Measurements from ENCODE around the gene CLCN3.

CLCN3 gene

DNA sequence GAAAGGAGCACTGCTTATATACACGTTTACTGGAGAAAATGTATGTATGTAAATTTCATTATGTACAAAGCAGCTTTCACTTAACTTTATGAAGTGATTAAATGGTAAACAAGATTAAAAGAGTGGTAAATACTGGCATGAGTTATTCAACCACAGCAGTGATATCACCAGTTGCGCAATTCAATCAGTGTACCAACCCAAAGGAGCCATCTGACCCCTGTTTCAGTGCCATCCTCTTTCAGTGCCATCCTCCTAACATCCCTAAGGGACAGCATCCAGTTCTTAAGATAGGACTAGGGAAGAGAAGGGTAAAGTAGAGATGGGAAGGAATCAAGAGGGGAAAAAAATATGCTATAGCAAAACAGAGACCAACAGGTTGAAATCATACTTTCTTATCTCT lies 121.2 kb downstream of the CLCN3 start:
- Histone ChIP-seq H3K79me2 (ENCODE audit: insufficient read depth, low read length) (no peaks in the 10 kb centered on the region), H3K36me3 (ENCODE audit: insufficient read depth, low read length) (peaks cover 13% of the 10 kb centered on the region; the same call in 1 of the 2 replicates), H3F3A (ENCODE audit: insufficient read depth, low read length) (no peaks in the 10 kb centered on the region), H3K4me1 (ENCODE audit: insufficient read depth, low read length, severe bottlenecking) (no peaks in the 10 kb centered on the region), H3K27ac (ENCODE audit: low read depth, low read length, poor library complexity, severe bottlenecking) (no peak overlapping the region), H3K9ac (ENCODE audit: low read length) (no peak overlapping the region), H3K27me3 (ENCODE audit: insufficient read depth, low read length) (no peaks in the 10 kb centered on the region), H3K9me3 (ENCODE audit: low read length) (no peaks in the 10 kb centered on the region), H2AFZ (ENCODE audit: low read length) (no peak overlapping the region), H4K20me1 (ENCODE audit: insufficient read depth, low read length) (no peaks in the 10 kb centered on the region), H3K4me3 (ENCODE audit: low read depth, low read length, poor library complexity, severe bottlenecking) (no peak overlapping the region), H3K4me2 (ENCODE audit: low read length) (no peak overlapping the region), H3K9me2 (ENCODE audit: low read depth, low read length) (no peaks in the 10 kb centered on the region)
- no peak for TF ChIP-seq EZH2 (IDR thresholded peaks at IDR 0.05; ENCODE audit: borderline replicate concordance, low read length)
- TF ChIP-seq, protein P1, sequence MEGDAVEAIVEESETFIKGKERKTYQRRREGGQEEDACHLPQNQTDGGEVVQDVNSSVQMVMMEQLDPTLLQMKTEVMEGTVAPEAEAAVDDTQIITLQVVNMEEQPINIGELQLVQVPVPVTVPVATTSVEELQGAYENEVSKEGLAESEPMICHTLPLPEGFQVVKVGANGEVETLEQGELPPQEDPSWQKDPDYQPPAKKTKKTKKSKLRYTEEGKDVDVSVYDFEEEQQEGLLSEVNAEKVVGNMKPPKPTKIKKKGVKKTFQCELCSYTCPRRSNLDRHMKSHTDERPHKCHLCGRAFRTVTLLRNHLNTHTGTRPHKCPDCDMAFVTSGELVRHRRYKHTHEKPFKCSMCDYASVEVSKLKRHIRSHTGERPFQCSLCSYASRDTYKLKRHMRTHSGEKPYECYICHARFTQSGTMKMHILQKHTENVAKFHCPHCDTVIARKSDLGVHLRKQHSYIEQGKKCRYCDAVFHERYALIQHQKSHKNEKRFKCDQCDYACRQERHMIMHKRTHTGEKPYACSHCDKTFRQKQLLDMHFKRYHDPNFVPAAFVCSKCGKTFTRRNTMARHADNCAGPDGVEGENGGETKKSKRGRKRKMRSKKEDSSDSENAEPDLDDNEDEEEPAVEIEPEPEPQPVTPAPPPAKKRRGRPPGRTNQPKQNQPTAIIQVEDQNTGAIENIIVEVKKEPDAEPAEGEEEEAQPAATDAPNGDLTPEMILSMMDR (IDR thresholded peaks at IDR 0.05; ENCODE audit: low read length): no peak

DNA sequence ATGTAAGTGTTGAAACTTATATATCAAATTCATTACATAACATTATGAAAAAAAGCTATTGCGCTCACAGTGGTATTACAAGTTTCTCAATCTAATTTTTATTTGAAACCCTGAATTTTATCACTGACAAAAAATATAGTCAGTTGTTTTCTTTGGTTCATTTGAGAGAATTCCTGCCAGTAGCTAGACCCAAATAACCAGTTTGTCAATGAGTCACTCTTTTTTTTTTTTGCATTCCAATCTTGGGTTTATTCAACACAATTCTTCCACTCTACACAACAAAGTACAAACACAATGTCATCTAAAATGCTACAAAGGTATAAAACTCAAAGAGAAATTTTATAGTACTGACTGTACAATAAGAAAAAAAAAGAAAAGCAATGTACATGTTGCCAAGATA lies 124.2 kb downstream of the CLCN3 start:
- H3K9me3 ChIP-seq (ENCODE audit: low read length): no peaks in the 10 kb centered on the region
- H3F3A ChIP-seq (ENCODE audit: insufficient read depth, low read length): no peaks in the 10 kb centered on the region
- no peaks in the 10 kb centered on the region for H3K79me2 ChIP-seq (ENCODE audit: insufficient read depth, low read length)
- H2AFZ ChIP-seq (ENCODE audit: low read length): no peak overlapping the region
- H3K4me3 ChIP-seq (ENCODE audit: low read depth, low read length, poor library complexity, severe bottlenecking): no peak overlapping the region
- H3K9ac ChIP-seq (ENCODE audit: low read length): no peak overlapping the region
- no peaks in the 10 kb centered on the region for H3K27me3 ChIP-seq (ENCODE audit: insufficient read depth, low read length)
- no peaks in the 10 kb centered on the region for H4K20me1 ChIP-seq (ENCODE audit: insufficient read depth, low read length)
- no peak overlapping the region for H3K27ac ChIP-seq (ENCODE audit: low read depth, low read length, poor library complexity, severe bottlenecking)
- TF ChIP-seq EZH2 (IDR thresholded peaks at IDR 0.05; ENCODE audit: borderline replicate concordance, low read length): no peak
- TF ChIP-seq, protein P1 (IDR thresholded peaks at IDR 0.05; ENCODE audit: low read length): no peak
- H3K4me2 ChIP-seq (ENCODE audit: low read length): no peak overlapping the region
- H3K9me2 ChIP-seq (ENCODE audit: low read depth, low read length): no peaks in the 10 kb centered on the region
- peaks cover 18% of the 10 kb centered on the region; the same call in 1 of the 2 replicates for H3K36me3 ChIP-seq (ENCODE audit: insufficient read depth, low read length)
- H3K4me1 ChIP-seq (ENCODE audit: insufficient read depth, low read length, severe bottlenecking): no peaks in the 10 kb centered on the region

DNA sequence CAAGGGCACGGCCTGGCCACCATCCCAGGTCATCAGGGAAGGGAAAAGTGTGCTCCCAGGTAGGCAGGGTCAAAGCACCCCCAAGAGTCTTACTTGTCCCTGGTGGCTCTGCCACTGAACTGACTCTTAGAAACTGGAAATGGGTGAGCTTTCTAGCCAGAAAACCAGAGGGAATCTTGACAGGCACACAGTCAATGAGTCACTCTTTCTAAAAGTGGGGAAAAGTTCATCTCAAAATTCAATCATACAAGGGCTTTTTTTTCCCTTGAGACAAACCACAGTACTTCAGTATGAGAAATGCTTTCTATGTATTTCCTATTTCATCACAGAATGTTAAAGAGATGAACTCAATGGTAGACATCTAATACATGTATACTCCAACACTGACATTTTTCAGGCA lies 124.9 kb downstream of the CLCN3 start:
- Histone ChIP-seq H3K27me3 (ENCODE audit: insufficient read depth, low read length) (no peaks in the 10 kb centered on the region), H3F3A (ENCODE audit: insufficient read depth, low read length) (no peaks in the 10 kb centered on the region), H3K27ac (ENCODE audit: low read depth, low read length, poor library complexity, severe bottlenecking) (no peak overlapping the region), H3K79me2 (ENCODE audit: insufficient read depth, low read length) (no peaks in the 10 kb centered on the region), H3K4me1 (ENCODE audit: insufficient read depth, low read length, severe bottlenecking) (no peaks in the 10 kb centered on the region), H3K36me3 (ENCODE audit: insufficient read depth, low read length) (peaks cover 18% of the 10 kb centered on the region; the same call in 1 of the 2 replicates), H4K20me1 (ENCODE audit: insufficient read depth, low read length) (no peaks in the 10 kb centered on the region), H3K4me3 (ENCODE audit: low read depth, low read length, poor library complexity, severe bottlenecking) (no peak overlapping the region), H3K9ac (ENCODE audit: low read length) (no peak overlapping the region), H3K4me2 (ENCODE audit: low read length) (no peak overlapping the region), H3K9me2 (ENCODE audit: low read depth, low read length) (no peaks in the 10 kb centered on the region), H2AFZ (ENCODE audit: low read length) (no peak overlapping the region), H3K9me3 (ENCODE audit: low read length) (no peaks in the 10 kb centered on the region)
- no peak for TF ChIP-seq EZH2 (IDR thresholded peaks at IDR 0.05; ENCODE audit: borderline replicate concordance, low read length)
- TF ChIP-seq, protein P1 (IDR thresholded peaks at IDR 0.05; ENCODE audit: low read length): no peak
